Head of caudate nucleus (tissue), 42 donors: Measurements from ENCODE around the gene SFT2D1.

ENCODE experiments used
- DNase-seq, 42 donors: peaks; one replicate each; pipeline versions ENCODE4 v3.0.0 to v3.0.0-alpha.2; 2020 to 2021; ENCODE audit warnings: mixed read lengths in 7 of 42
- intact Hi-C: fragments of 100-400 bp; cut with DNase I; formaldehyde crosslinking; loops from one replicate; pipeline ENCODE4 v1.15.0; 2022

Gene SFT2D1

GRCh38 chr6:166314454-166314853, 27.9 kb downstream of the SFT2D1 start:
- no peak for DNase-seq
- intact Hi-C loops, result no loop called here

GRCh38 chr6:166313255-166314070, 28.9 kb downstream of the SFT2D1 start:
- intact Hi-C loops, result no loop called here
- DNase-seq, result peak in 31 of 42 donors; percentile 22 to 85 (median 63)

- intact Hi-C loops, result no loop called here
- DNase-seq, result no peak
These were observed 29.5 kb downstream of the SFT2D1 start for GRCh38 chr6:166312832-166313231.

- intact Hi-C loops, result no loop called here
- DNase-seq, result peak in 2 of 42 donors; percentile 0 to 35
These were observed 31.7 kb downstream of the SFT2D1 start for GRCh38 chr6:166310634-166311033.

GRCh38 chr6:166309977-166310376, 32.4 kb downstream of the SFT2D1 start:
- intact Hi-C loops, result no loop called here

GRCh38 chr6:166308769-166309589, 33.4 kb downstream of the SFT2D1 start:
- intact Hi-C loops, result no loop called here
- DNase-seq, result peak in 33 of 42 donors; percentile 45 to 83 (median 62)

More at GRCh38 chr6:166309977-166310376, 32.4 kb downstream of the SFT2D1 start:
- DNase-seq, result peak in 1 of 42 donors; percentile 14

- DNase-seq, result peak; percentile 75 to 95 (median 86)
- intact Hi-C loops, result no loop called here
These were observed 34.1 kb downstream of the SFT2D1 start, which contains the start of gene PRR18 for GRCh38 chr6:166308033-166308768. PRR18 (minus strand) TSS chr6:166308392; CDS start chr6:166308142, 250 bp downstream.

GRCh38 chr6:166307082-166308032, 35.0 kb downstream of the SFT2D1 start:
- intact Hi-C loops, result no loop called here
- peak in 25 of 42 donors; percentile 21 to 75 (median 53) for DNase-seq

GRCh38 chr6:166306378-166307081, 35.8 kb downstream of the SFT2D1 start:
- intact Hi-C loops, result no loop called here
- DNase-seq, result peak in 8 of 42 donors; percentile 18 to 68 (median 46)

- intact Hi-C loops, result no loop called here
- peak in 26 of 42 donors; percentile 34 to 79 (median 59) for DNase-seq
These were observed 36.7 kb downstream of the SFT2D1 start for GRCh38 chr6:166305562-166306117.

GRCh38 chr6:166304106-166304505, 38.2 kb downstream of the SFT2D1 start:
- intact Hi-C loops, result no loop called here
- DNase-seq, result peak in 7 of 42 donors; percentile 32 to 62 (median 36)

- intact Hi-C loops, result no loop called here
- DNase-seq, result peak in 2 of 42 donors; percentile 19 to 47
These were observed 40.5 kb downstream of the SFT2D1 start for GRCh38 chr6:166301611-166302529.

- peak in 5 of 42 donors; percentile 36 to 64 (median 47) for DNase-seq
These were observed 41.9 kb downstream of the SFT2D1 start for GRCh38 chr6:166300357-166300987.

GRCh38 chr6:166297606-166298005, 44.7 kb downstream of the SFT2D1 start:
- DNase-seq, result peak; percentile 75 to 95 (median 90)
- intact Hi-C loops, result no loop called here

More at GRCh38 chr6:166300357-166300987, 41.9 kb downstream of the SFT2D1 start:
- intact Hi-C loops, result no loop called here
